ENCODE data around the gene TMEM248.
"Not testable (repeated sequence)": the region's sequence is repeated elsewhere in the genome, so short reads cannot be mapped to it uniquely, and the experiment has no call there.

TMEM248 gene

DNA sequence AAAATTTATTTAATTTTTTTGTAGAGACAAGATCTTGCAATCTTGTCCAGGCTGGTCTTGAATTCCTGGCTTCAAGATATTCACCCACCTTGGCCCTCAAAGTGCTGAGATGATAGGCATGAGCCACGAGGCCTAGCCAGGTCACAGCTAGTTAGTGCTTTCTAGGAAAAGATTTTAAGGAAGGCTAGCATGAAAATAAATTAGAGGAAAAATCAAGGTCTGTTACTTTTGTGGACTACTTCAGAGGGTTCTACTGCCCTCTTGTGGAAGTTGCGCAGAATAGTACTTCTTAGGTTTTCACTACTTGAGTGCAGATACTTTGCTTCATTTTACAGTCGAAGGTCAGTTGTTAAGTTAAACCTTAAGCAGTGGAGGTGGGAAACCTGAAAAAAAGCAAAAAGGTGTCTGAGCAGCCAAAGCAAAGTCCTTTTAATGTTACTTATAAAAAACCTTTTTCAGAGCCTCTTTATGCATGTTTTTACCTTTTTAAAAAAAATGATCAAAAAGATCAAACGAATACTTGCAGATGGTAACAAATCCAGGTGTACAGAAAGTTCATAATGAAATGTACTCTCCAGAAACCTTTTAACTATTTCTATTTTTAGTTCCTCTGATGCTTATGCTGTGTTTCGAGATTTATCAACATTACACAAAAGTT, 79.7 kb downstream of the TMEM248 start:
- not testable (repeated sequence) for DNase-seq (ENCODE audit: low read depth in 2 of 2)

DNA sequence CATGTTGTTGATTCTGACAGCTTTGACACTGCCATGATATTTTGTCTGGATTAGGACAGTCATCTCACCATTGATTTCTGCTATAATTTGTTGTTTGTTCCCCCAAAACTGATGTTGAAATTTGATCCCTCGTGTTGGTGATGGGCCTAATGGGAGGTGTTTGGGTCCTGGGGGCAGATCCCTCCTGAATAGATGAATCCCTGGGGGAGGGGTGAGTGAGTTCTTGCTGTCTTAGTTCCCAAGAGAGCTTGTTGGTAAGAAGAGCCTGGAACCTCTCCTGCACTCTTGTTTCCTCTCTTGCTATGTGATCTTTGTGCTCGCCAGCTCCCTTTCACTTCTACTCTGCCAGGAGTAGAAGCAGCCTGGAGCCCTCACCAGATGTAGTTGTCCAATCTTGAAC, 83.1 kb downstream of the TMEM248 start:
- DNase-seq (ENCODE audit: low read depth in 2 of 2): not testable (repeated sequence)

DNA sequence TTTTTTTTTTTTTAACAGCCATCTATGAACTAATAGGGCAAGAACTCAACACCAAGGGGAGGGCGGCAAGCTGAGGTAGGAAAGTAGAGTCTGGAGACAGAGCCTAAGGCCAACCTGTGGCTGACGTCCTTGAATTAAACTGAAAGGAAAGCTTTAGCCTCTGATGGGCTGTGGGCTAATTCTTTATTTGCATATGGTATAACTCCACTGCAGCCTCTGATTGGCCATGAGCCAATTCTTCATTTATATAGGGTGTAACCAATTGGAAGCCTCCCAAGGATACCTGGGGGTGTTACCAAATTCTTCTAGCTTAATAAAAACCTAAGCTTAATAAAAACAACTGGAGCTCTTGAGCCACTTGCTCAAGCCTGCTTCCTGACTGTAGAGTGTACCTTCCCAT, 85.9 kb downstream of the TMEM248 start:
- DNase-seq (ENCODE audit: low read depth in 2 of 2): no peak

All from stimulated activated CD8-positive, alpha-beta memory T cell treated with anti-CD3 and anti-CD28 coated beads, Interleukin-7, amount 100 ng/mL, for 1 hour (primary cell).